Gastroesophageal sphincter (tissue), 3 donors: ENCODE results near the gene RAMACL.

Experiments
- EP300 ChIP-seq: sonication (generic); formaldehyde crosslinking; IDR thresholded peaks from one replicate; pipeline ENCODE4 v1.6.1; 2017; ENCODE audit warnings: antibody characterized with exemption, mild to moderate bottlenecking
- TF ChIP-seq, protein P1 (sequence below), 4 experiments: fragments of 200-600 bp in 2 of 4; fragments of 450-650 bp in 2 of 4; sonication (generic) in 1 of 4; IDR thresholded peaks; one replicate each; pipeline ENCODE4 v1.5.1; 2017 to 2019; ENCODE audit warnings: antibody characterized with exemption in 4 of 4, mild to moderate bottlenecking in 2 of 4, moderate library complexity in 2 of 4

DNA sequence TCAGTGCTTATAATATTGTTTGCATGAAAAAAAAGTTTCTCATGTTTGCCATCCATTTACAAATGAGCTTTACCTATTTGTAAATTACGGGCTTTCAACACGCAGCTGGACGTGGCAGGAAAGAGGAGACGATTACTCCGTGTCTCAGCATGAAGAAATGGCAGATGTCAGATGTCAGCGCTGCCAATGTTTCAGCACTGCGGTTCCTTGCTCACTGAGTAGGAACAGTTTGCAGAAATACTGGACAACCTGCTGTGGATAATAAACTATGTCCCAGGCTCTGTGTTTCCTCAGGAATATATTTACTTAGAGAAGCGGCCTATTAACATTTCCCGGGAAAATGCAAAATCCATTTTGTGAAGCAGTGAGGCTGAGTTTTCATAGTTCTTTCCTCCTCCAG is 22.7 kb downstream of the RAMACL start:
- TF ChIP-seq, protein P1, sequence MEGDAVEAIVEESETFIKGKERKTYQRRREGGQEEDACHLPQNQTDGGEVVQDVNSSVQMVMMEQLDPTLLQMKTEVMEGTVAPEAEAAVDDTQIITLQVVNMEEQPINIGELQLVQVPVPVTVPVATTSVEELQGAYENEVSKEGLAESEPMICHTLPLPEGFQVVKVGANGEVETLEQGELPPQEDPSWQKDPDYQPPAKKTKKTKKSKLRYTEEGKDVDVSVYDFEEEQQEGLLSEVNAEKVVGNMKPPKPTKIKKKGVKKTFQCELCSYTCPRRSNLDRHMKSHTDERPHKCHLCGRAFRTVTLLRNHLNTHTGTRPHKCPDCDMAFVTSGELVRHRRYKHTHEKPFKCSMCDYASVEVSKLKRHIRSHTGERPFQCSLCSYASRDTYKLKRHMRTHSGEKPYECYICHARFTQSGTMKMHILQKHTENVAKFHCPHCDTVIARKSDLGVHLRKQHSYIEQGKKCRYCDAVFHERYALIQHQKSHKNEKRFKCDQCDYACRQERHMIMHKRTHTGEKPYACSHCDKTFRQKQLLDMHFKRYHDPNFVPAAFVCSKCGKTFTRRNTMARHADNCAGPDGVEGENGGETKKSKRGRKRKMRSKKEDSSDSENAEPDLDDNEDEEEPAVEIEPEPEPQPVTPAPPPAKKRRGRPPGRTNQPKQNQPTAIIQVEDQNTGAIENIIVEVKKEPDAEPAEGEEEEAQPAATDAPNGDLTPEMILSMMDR (IDR thresholded peaks at IDR 0.05): no peak
- no peak for TF ChIP-seq EP300
